Endodermal cell (in vitro differentiated cells): ENCODE results near the gene SHC2. TPM values are rescaled to one million over a fixed set of nuclear protein-coding genes. Genes with fewer than 3 reads are reported as not detected.
A peak's percentile ranks its signal among the peaks of the same experiment; 100 is the strongest.

Experiments used
- DNase-seq: peaks from one replicate; pipeline ENCODE4 v3.0.0-alpha.2; 2017
- H3K27ac ChIP-seq: 2 replicates; pipeline ENCODE4 v1.5.1; 2013; ENCODE audit warnings: mild to moderate bottlenecking, low read depth, low read length, moderate library complexity
- H3K27me3 ChIP-seq: 2 replicates; pipeline ENCODE4 v1.6.1; 2013; ENCODE audit warnings: mild to moderate bottlenecking, low read length, moderate library complexity; ENCODE audit not compliant: insufficient read depth, control insufficient read depth, poor library complexity, severe bottlenecking
- H3K36me3 ChIP-seq: 2 replicates; pipeline ENCODE4 v1.7.0; 2013; ENCODE audit warnings: mild to moderate bottlenecking, low read length, moderate library complexity; ENCODE audit not compliant: control insufficient read depth, insufficient read depth
- H3K4me1 ChIP-seq: one replicate; pipeline ENCODE4 v1.7.0; 2013; ENCODE audit warnings: low read length; ENCODE audit not compliant: control insufficient read depth, insufficient read depth
- H3K4me3 ChIP-seq: 2 replicates; pipeline ENCODE4 v1.5.1; 2013; ENCODE audit warnings: mild to moderate bottlenecking, low read length, moderate library complexity
- H3K9ac ChIP-seq: 2 replicates; pipeline ENCODE4 v1.6.1; 2013; ENCODE audit warnings: mild to moderate bottlenecking, low read length, moderate library complexity; ENCODE audit not compliant: poor library complexity, severe bottlenecking; ENCODE audit errors: extremely low read depth
- H3K9me3 ChIP-seq: 2 replicates; pipeline ENCODE4 v1.6.1; 2013; ENCODE audit warnings: mild to moderate bottlenecking, low read length, moderate library complexity; ENCODE audit not compliant: control insufficient read depth
- H3K27ac Mint-ChIP-seq: 2 replicates; pipeline ENCODE4 v1.8.0; 2020; ENCODE audit warnings: mixed read lengths
- H3K27me3 Mint-ChIP-seq: 2 replicates; pipeline ENCODE4 v1.8.0; 2021; ENCODE audit warnings: mild to moderate bottlenecking, mixed read lengths; ENCODE audit not compliant: insufficient read depth
- H3K36me3 Mint-ChIP-seq: 2 replicates; pipeline ENCODE4 v1.8.0; 2020; ENCODE audit warnings: low read depth, mixed read lengths
- H3K4me1 Mint-ChIP-seq: 2 replicates; pipeline ENCODE4 v1.8.0; 2020; ENCODE audit warnings: mixed read lengths
- H3K4me3 Mint-ChIP-seq: 2 replicates; pipeline ENCODE4 v1.8.0; 2020; ENCODE audit warnings: mild to moderate bottlenecking, moderate library complexity, mixed read lengths
- H3K9me3 Mint-ChIP-seq: 2 replicates; pipeline ENCODE4 v1.8.0; 2020; ENCODE audit warnings: mild to moderate bottlenecking, mixed read lengths
- CTCF ChIP-seq: fragments of 200-600 bp; sonication (generic); conservative IDR thresholded peaks from 2 replicates; pipeline ENCODE4 v1.5.0; 2021; ENCODE audit warnings: antibody characterized with exemption, mild to moderate bottlenecking
- WGBS, 2 experiments: methylation state at CpG; one replicate each; pipeline versions ENCODE4 v1.1.5 to v1.1.7; 2013; ENCODE audit warnings: missing lambda C conversion rate in 2 of 2, mixed read lengths in 1 of 2; ENCODE audit not compliant: insufficient coverage in 1 of 2, insufficient read length in 1 of 2; 5-methylcytosine and 5-hydroxymethylcytosine counted together
- total RNA-seq, 2 donors: library from RNA; stranded (reverse); fragmentation: NEBNext Ultra II Directional in 1 of 2; extraction: Animal tissue kit (Norgen Biotek cat#: 25700) in 1 of 2; gene quantifications; 2 replicates in 1 of 2; 3 replicates in 1 of 2; pipeline ENCODE4 v1.2.1, GENCODE V29; 2021

SHC2 gene
- total RNA-seq, 2 donors from 2014 or later, result 56.5 to 93.0 TPM

- H3K27me3 Mint-ChIP-seq, result peaks cover 30% of the 10 kb centered on the region
- no peak overlapping the region for H3K27ac ChIP-seq
- DNase-seq, result peak; percentile 55
- H3K4me3 Mint-ChIP-seq, result no peak overlapping the region
- H3K27me3 ChIP-seq, result peaks cover 22% of the 10 kb centered on the region
- no peak overlapping the region for H3K27ac Mint-ChIP-seq
- H3K36me3 Mint-ChIP-seq, result no peaks in the 10 kb centered on the region
- no peaks in the 10 kb centered on the region for H3K9me3 ChIP-seq
- 84 to 89% methylated on average over 18 to 22 of the region's 22 CpGs for WGBS, 2 experiments
- H3K4me3 ChIP-seq, result no peak overlapping the region
- TF ChIP-seq CTCF, result no peak
- no peaks in the 10 kb centered on the region for H3K4me1 Mint-ChIP-seq
- peaks cover 3% of the 10 kb centered on the region for H3K9me3 Mint-ChIP-seq
- H3K36me3 ChIP-seq, result no peaks in the 10 kb centered on the region
- H3K4me1 ChIP-seq, result no peaks in the 10 kb centered on the region
- no peak overlapping the region for H3K9ac ChIP-seq
Measured at GRCh38 chr19:494171-495080, 33.6 kb upstream of the SHC2 start.

- H3K9me3 ChIP-seq, result no peaks in the 10 kb centered on the region
- 84 to 88% methylated on average over 14 to 21 of the region's 23 CpGs for WGBS, 2 experiments
- no peak overlapping the region for H3K27ac ChIP-seq
- no peak overlapping the region for H3K4me3 Mint-ChIP-seq
- no peaks in the 10 kb centered on the region for H3K36me3 ChIP-seq
- no peak for DNase-seq
- H3K36me3 Mint-ChIP-seq, result no peaks in the 10 kb centered on the region
- no peaks in the 10 kb centered on the region for H3K4me1 Mint-ChIP-seq
- H3K9me3 Mint-ChIP-seq, result peaks cover 3% of the 10 kb centered on the region
- peaks cover 14% of the 10 kb centered on the region for H3K27me3 ChIP-seq
- TF ChIP-seq CTCF, result no peak
- no peak overlapping the region for H3K4me3 ChIP-seq
- H3K27ac Mint-ChIP-seq, result no peak overlapping the region
- peaks cover 22% of the 10 kb centered on the region for H3K27me3 Mint-ChIP-seq
- H3K9ac ChIP-seq, result no peak overlapping the region
- no peaks in the 10 kb centered on the region for H3K4me1 ChIP-seq
Measured at GRCh38 chr19:493391-494170, 32.7 kb upstream of the SHC2 start.

GRCh38 chr19:492091-492531 is 31.3 kb upstream of the SHC2 start:
- TF ChIP-seq CTCF, result no peak
- Mint-ChIP-seq H3K9me3 (peaks cover 3% of the 10 kb centered on the region), H3K4me3 (no peak overlapping the region), H3K27me3 (peaks cover 12% of the 10 kb centered on the region), H3K4me1 (no peaks in the 10 kb centered on the region), H3K27ac (no peak overlapping the region), H3K36me3 (no peaks in the 10 kb centered on the region)
- H3K36me3 ChIP-seq, result no peaks in the 10 kb centered on the region
- no peaks in the 10 kb centered on the region for H3K9me3 ChIP-seq
- H3K4me1 ChIP-seq, result no peaks in the 10 kb centered on the region
- WGBS, 2 experiments, result 89 to 93% methylated on average over 2 to 12 of the region's 19 CpGs
- no peak overlapping the region for H3K27ac ChIP-seq
- H3K27me3 ChIP-seq, result no peaks in the 10 kb centered on the region
- no peak overlapping the region for H3K4me3 ChIP-seq
- no peak overlapping the region for H3K9ac ChIP-seq
- DNase-seq, result peak; percentile 81
